GM19372 (cell line): ENCODE results near the gene AHRR.
"Not testable (repeated sequence)": the region's sequence is repeated elsewhere in the genome, so short reads cannot be mapped to it uniquely, and the experiment has no call there.

Source experiments
- ATAC-seq: cut with Tn5 transposase; IDR thresholded peaks from one replicate; pipeline ENCODE4 v1.9.1; 2021; ENCODE audit warnings: mild to moderate bottlenecking, low read depth, moderate library complexity; ENCODE audit not compliant: unreplicated experiment

AHRR gene

DNA sequence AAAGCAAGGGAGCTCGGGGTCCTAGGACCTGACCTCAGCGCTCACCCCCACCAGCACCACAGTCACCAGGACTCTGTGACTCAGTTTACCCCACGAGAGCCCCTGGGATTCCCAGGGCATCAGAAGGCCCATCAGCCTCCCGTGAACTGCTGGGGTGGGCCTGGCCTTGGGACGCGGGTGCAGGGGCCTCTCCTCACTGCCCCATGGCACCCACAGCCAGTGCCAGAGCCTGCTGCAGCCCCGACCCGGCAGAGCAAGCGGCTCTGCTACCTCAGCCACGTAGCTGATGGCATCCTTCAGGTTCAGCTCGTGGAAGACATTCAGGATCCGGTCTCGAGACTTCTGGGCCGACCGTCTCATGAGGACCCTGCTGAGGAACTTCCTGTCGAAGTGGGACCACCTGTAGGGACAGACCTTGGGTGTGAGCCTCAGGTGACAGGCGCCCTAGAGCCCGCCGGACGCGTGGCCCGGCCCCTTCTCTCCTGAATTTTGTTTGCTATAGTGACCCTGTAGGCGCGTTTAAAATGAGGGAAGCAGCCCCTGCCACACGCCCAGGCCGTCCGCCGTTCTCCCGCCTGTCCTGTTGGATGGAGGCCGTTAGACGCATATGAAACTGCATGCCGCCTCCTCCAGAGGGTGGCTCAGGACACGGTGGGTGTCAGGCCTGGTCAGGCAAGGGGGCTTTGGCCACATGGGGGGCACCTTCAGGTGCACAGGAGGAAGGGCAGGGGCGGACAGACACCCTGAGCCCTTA is 158.2 kb downstream of the AHRR start:
- no peak for ATAC-seq

- no peak for ATAC-seq
Measured at GRCh38 chr5:481347-481746, 159.8 kb downstream of the AHRR start.

DNA sequence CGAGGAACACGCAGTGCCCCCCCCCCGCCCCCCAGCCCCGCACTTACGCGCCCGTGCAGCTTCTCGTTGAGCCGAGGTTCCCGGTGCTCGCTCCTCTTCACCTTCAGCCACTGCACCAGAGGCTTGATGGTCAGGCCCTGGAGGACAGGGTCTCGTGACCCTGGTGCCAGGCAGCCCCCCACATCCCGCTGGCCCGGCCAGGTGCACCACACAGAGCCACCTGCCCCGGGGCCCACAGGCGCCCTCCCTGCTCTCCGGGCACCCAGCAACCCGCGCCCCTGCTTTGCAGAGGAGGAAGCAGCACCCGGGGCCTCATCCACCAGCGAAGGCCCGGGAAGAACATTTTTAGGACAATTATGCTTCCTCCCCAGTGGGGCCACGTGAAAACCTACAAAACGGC is 160.5 kb downstream of the AHRR start:
- no peak for ATAC-seq

GRCh38 chr5:482506-482905 is 161.0 kb downstream of the AHRR start:
- no peak for ATAC-seq

- no peak for ATAC-seq
Measured at GRCh38 chr5:483011-483410, 161.5 kb downstream of the AHRR start.

- no peak for ATAC-seq
Measured at GRCh38 chr5:483434-484140, 162.1 kb downstream of the AHRR start.

DNA sequence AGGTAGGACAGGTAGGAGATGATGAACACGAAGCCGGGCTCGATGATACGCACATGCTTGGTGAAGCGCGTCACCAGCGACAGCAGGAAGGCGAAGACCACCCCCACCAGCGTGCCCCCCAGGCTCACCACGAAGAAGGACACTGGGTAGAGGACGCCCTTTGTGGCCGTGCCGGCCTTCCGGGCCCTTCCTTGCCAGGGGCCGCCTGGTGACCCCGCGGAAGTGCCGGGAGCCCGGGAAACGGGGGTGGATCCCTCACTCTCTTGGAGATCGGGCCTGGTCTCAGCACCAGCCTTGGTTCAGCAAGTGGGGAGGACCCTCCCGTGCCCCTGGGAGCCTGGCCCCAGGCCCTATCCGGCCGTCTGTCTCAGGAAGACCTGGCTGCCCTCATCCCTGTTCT is 163.0 kb downstream of the AHRR start:
- ATAC-seq, result no peak

- ATAC-seq, result no peak
Measured at GRCh38 chr5:485113-485945, 163.8 kb downstream of the AHRR start.

DNA sequence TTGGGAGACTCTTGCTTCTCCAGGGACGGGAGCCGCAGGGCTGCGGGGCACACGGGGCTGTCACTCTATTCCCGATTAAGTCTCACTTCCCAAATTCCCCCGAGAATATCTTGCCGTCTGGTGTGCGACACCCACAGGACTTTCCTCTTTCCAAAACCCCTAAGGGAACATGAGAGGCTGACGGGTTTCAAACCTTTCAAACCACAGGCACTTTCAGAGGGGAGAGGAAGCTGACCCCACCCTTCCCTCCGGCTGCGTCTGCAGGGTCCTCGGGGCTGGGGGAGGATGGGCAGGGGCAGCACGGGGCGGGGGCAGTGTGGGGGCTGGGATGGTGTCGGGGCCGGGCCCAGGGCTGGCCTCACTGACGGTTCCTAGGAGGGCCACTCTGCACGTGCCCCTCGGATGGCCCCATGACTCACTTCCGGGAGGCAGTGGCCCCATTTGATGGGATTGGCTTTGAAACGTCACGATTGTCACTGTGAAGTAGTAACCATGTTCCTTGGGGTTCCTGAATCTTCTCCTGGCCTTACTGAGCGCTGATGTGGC is 164.5 kb downstream of the AHRR start:
- ATAC-seq, result no peak

DNA sequence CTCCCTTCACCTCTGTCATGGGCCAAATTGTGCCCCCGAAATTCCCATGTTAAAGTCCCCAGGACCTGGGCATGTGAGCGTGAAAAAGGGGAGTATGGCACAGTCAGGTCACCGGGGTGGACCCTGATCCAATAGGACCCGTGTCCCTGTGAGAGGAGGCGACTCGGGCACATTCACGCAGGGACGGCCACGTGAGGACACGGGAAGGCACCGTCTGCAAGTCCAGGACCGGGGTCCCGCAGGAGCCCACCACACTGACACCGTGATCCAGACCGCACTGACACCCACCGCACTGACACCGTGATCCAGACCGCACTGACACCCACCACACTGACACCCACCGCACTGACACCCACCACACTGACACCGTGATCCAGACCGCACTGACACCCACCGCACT is 165.1 kb downstream of the AHRR start:
- ATAC-seq, result not testable (repeated sequence)
